ENCODE results near the gene TTLL13.

Gene TTLL13

GRCh38 chr15:90266485-90266884 is 17.1 kb downstream of the TTLL13 start:
- Histone ChIP-seq H3K4me1 (ENCODE audit: insufficient read depth, low read length, severe bottlenecking) (peaks cover 39% of the 10 kb centered on the region), H3K79me2 (ENCODE audit: insufficient read depth, low read length) (peaks cover 35% of the 10 kb centered on the region), H3K9ac (ENCODE audit: low read length) (peak overlapping the region; percentile 86), H3K4me2 (ENCODE audit: low read length) (peak overlapping the region; percentile 81), H3F3A (ENCODE audit: insufficient read depth, low read length) (no peaks in the 10 kb centered on the region), H3K27me3 (ENCODE audit: insufficient read depth, low read length) (no peaks in the 10 kb centered on the region), H3K36me3 (ENCODE audit: insufficient read depth, low read length) (peaks cover 38% of the 10 kb centered on the region), H3K9me2 (ENCODE audit: low read depth, low read length) (no peaks in the 10 kb centered on the region), H4K20me1 (ENCODE audit: insufficient read depth, low read length) (no peaks in the 10 kb centered on the region), H3K9me3 (ENCODE audit: low read length) (no peaks in the 10 kb centered on the region), H2AFZ (ENCODE audit: low read length) (no peak overlapping the region), H3K4me3 (ENCODE audit: low read depth, low read length, poor library complexity, severe bottlenecking) (peak overlapping the region; percentile 90), H3K27ac (ENCODE audit: low read depth, low read length, poor library complexity, severe bottlenecking) (peak overlapping the region; percentile 65)
- no peak for TF ChIP-seq EZH2 (IDR thresholded peaks at IDR 0.05; ENCODE audit: borderline replicate concordance, low read length)
- no peak for TF ChIP-seq CTCF (IDR thresholded peaks at IDR 0.05; ENCODE audit: low read length)

- Histone ChIP-seq H3K9ac (ENCODE audit: low read length) (no peak overlapping the region), H3K4me1 (ENCODE audit: insufficient read depth, low read length, severe bottlenecking) (peaks cover 39% of the 10 kb centered on the region), H3F3A (ENCODE audit: insufficient read depth, low read length) (no peaks in the 10 kb centered on the region), H2AFZ (ENCODE audit: low read length) (no peak overlapping the region), H4K20me1 (ENCODE audit: insufficient read depth, low read length) (no peaks in the 10 kb centered on the region), H3K36me3 (ENCODE audit: insufficient read depth, low read length) (peaks cover 55% of the 10 kb centered on the region), H3K4me3 (ENCODE audit: low read depth, low read length, poor library complexity, severe bottlenecking) (peak overlapping the region; percentile 7), H3K27ac (ENCODE audit: low read depth, low read length, poor library complexity, severe bottlenecking) (no peak overlapping the region), H3K9me2 (ENCODE audit: low read depth, low read length) (no peaks in the 10 kb centered on the region), H3K4me2 (ENCODE audit: low read length) (peak overlapping the region; percentile 43; the same call in 1 of the 2 replicates), H3K9me3 (ENCODE audit: low read length) (no peaks in the 10 kb centered on the region), H3K27me3 (ENCODE audit: insufficient read depth, low read length) (no peaks in the 10 kb centered on the region), H3K79me2 (ENCODE audit: insufficient read depth, low read length) (peaks cover 35% of the 10 kb centered on the region)
- TF ChIP-seq CTCF (IDR thresholded peaks at IDR 0.05; ENCODE audit: low read length) (no peak), EZH2 (IDR thresholded peaks at IDR 0.05; ENCODE audit: borderline replicate concordance, low read length) (no peak)
These were observed 19.1 kb downstream of the TTLL13 start for GRCh38 chr15:90268415-90268814.

- Histone ChIP-seq H3K79me2 (ENCODE audit: insufficient read depth, low read length) (peaks cover 35% of the 10 kb centered on the region), H4K20me1 (ENCODE audit: insufficient read depth, low read length) (no peaks in the 10 kb centered on the region), H3K36me3 (ENCODE audit: insufficient read depth, low read length) (peaks cover 61% of the 10 kb centered on the region)
These were observed 21.3 kb downstream of the TTLL13 start for GRCh38 chr15:90270502-90271150.

More at GRCh38 chr15:90270502-90271150, 21.3 kb downstream of the TTLL13 start:
- Histone ChIP-seq H3K4me2 (ENCODE audit: low read length) (no peak overlapping the region), H3K9me2 (ENCODE audit: low read depth, low read length) (no peaks in the 10 kb centered on the region), H3K4me1 (ENCODE audit: insufficient read depth, low read length, severe bottlenecking) (peaks cover 22% of the 10 kb centered on the region), H3K27ac (ENCODE audit: low read depth, low read length, poor library complexity, severe bottlenecking) (no peak overlapping the region), H3F3A (ENCODE audit: insufficient read depth, low read length) (no peaks in the 10 kb centered on the region), H3K4me3 (ENCODE audit: low read depth, low read length, poor library complexity, severe bottlenecking) (no peak overlapping the region), H3K27me3 (ENCODE audit: insufficient read depth, low read length) (no peaks in the 10 kb centered on the region), H3K9ac (ENCODE audit: low read length) (no peak overlapping the region), H2AFZ (ENCODE audit: low read length) (no peak overlapping the region), H3K9me3 (ENCODE audit: low read length) (no peaks in the 10 kb centered on the region)
- TF ChIP-seq CTCF (IDR thresholded peaks at IDR 0.05; ENCODE audit: low read length) (no peak), EZH2 (IDR thresholded peaks at IDR 0.05; ENCODE audit: borderline replicate concordance, low read length) (no peak)
